CD4-positive, alpha-beta T cell (primary cell): ENCODE results near the gene C11orf54. TPM values are rescaled to one million over a fixed set of nuclear protein-coding genes. Genes with fewer than 3 reads are reported as not detected.
A peak's percentile ranks its signal among the peaks of the same experiment; 100 is the strongest.

ENCODE experiments used
- ATAC-seq: fragments of 200-7000 bp; cut with Tn5 transposase; one replicate; pipeline ENCODE4 v1.10.0; 2022; ENCODE audit warnings: mild to moderate bottlenecking; ENCODE audit not compliant: poor library complexity
- CTCF ChIA-PET: fragments of 350-600 bp; sonication (Branson Sonifier 250); formaldehyde crosslinking; loops from one replicate; lab custom pipeline; 2021; ENCODE audit warnings: antibody characterized with exemption, inconsistent platforms; lab: Charles Lee
- POLR2A ChIA-PET: fragments of 350-600 bp; sonication (Branson Sonifier 250); formaldehyde crosslinking; loops from one replicate; lab custom pipeline; 2021; ENCODE audit warnings: antibody characterized with exemption, inconsistent platforms; lab: Charles Lee
- DNase-seq, 14 experiments: peaks; one replicate each; pipeline ENCODE4 v3.0.0-alpha.2; 2013 to 2020; ENCODE audit warnings: mixed read lengths in 2 of 14
- H3K27ac ChIP-seq, 2 donors: one replicate each; pipeline versions ENCODE4 v1.5.1 to v1.7.0; 2013; ENCODE audit warnings: low read length in 2 of 2, low read depth in 1 of 2, mild to moderate bottlenecking in 1 of 2
- H3K27me3 ChIP-seq, 2 experiments: 1 replicate in 1 of 2; 2 replicates in 1 of 2; pipeline versions ENCODE4 v1.6.1 to v1.7.0; 2013; ENCODE audit warnings: low read length in 2 of 2, control low read depth in 1 of 2, mild to moderate bottlenecking in 1 of 2, moderate library complexity in 1 of 2; ENCODE audit not compliant: insufficient read depth in 2 of 2, control insufficient read depth in 1 of 2
- H3K36me3 ChIP-seq: one replicate; pipeline ENCODE4 v1.6.1; 2013; ENCODE audit warnings: low read length, control low read depth; ENCODE audit not compliant: insufficient read depth
- H3K4me1 ChIP-seq: one replicate; pipeline ENCODE4 v1.6.1; 2013; ENCODE audit warnings: low read length, control low read depth; ENCODE audit not compliant: insufficient read depth
- H3K4me3 ChIP-seq: one replicate; pipeline ENCODE4 v1.5.1; 2013; ENCODE audit warnings: mild to moderate bottlenecking, low read length, moderate library complexity
- H3K9me3 ChIP-seq, 2 experiments: 1 replicate in 1 of 2; 2 replicates in 1 of 2; pipeline versions ENCODE4 v1.6.1 to v1.7.0; 2013; ENCODE audit warnings: low read length in 2 of 2, mild to moderate bottlenecking in 2 of 2, control low read depth in 1 of 2, moderate library complexity in 1 of 2; ENCODE audit not compliant: control insufficient read depth in 1 of 2, insufficient read depth in 1 of 2
- H3K27ac Mint-ChIP-seq: one replicate; pipeline ENCODE4 v1.8.0; 2020; ENCODE audit warnings: mixed read lengths
- H3K27me3 Mint-ChIP-seq: one replicate; pipeline ENCODE4 v1.8.0; 2021; ENCODE audit warnings: mixed read lengths
- H3K36me3 Mint-ChIP-seq: one replicate; pipeline ENCODE4 v1.8.0; 2021; ENCODE audit warnings: low read depth, mixed read lengths
- H3K4me1 Mint-ChIP-seq: one replicate; pipeline ENCODE4 v1.8.0; 2021; ENCODE audit warnings: low read depth, mixed read lengths
- H3K4me3 Mint-ChIP-seq: one replicate; pipeline ENCODE4 v1.8.0; 2020; ENCODE audit warnings: mild to moderate bottlenecking, mixed read lengths
- H3K9me3 Mint-ChIP-seq: one replicate; pipeline ENCODE4 v1.8.0; 2020; ENCODE audit warnings: mixed read lengths
- intact Hi-C, 2 experiments: fragments of 100-400 bp; cut with DNase I in 1 of 2; cut with micrococcal nuclease in 1 of 2; formaldehyde crosslinking; loops; one replicate each; pipeline versions ENCODE4 v1.15.1 to v1.9.0; 2023 to 2025; cut with DNase I, micrococcal nuclease
- total RNA-seq, 174 experiments: library from RNA in 2 of 174; stranded (reverse) in 2 of 174; gene quantifications; one replicate each; pipeline ENCODE4 v1.2.3 and lab custom pipeline; 2021 to 2026
- TF ChIP-seq, protein P1 (sequence below): fragments of 200-600 bp; IDR thresholded peaks from one replicate; pipeline ENCODE4 v1.8.0; 2022; ENCODE audit warnings: antibody characterized with exemption, mild to moderate bottlenecking

Gene C11orf54
- total RNA-seq, 2 experiments from 2014 or later: 6.8 to 8.0 TPM

- intact Hi-C loops: no loop called here
Measured at GRCh38 chr11:93728792-93729128, 12.7 kb upstream of the C11orf54 start.

DNA sequence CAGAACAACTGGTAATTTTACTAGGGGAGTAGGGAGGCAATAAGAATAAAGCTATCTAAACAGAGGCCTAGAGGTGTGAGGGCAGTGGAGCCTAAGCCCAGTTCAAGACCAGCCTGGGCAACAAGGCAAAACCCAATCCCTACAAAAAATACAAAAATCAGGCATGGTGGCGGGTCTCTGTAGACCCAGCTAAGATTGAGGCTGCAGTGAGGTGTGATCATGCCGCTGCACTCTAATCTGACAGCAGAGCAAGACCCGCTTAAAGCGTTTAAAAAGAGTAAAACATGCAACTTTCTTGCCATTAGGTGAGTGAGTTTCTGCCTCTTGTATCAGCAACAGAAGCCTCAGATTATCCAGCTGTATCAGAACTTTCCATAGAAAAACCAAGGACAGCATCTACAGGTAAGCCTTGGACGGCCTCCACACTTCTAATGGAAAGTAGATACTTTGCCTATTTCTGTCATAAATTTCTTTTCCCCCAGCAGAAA lies 12.3 kb upstream of the C11orf54 start:
- Histone ChIP-seq H3K4me1 (peaks cover 4% of the 10 kb centered on the region), H3K27me3 (no peaks in the 10 kb centered on the region), H3K36me3 (peaks cover 91% of the 10 kb centered on the region), H3K27ac (no peak overlapping the region), H3K9me3 (no peaks in the 10 kb centered on the region), H3K4me3 (no peak overlapping the region)
- CTCF ChIA-PET: interaction anchor here (1.4 kb wide), 1 partner anchor 12 kb away, joined by 6 read pairs; the partner anchor contains the start of genes C11orf54 and TAF1D
- ATAC-seq (no peak), DNase-seq (no peak)
- peaks cover 89% of the 10 kb centered on the region for H3K36me3 Mint-ChIP-seq
- POLR2A ChIA-PET: interaction anchor here (1.1 to 1.7 kb wide), 2 partner anchors 9 to 12 kb away, joined by 3 to 4 read pairs; partner anchors contain the start of genes C11orf54 and TAF1D
- peak overlapping the region; percentile 63 for H3K27ac Mint-ChIP-seq
- TF ChIP-seq, protein P1, sequence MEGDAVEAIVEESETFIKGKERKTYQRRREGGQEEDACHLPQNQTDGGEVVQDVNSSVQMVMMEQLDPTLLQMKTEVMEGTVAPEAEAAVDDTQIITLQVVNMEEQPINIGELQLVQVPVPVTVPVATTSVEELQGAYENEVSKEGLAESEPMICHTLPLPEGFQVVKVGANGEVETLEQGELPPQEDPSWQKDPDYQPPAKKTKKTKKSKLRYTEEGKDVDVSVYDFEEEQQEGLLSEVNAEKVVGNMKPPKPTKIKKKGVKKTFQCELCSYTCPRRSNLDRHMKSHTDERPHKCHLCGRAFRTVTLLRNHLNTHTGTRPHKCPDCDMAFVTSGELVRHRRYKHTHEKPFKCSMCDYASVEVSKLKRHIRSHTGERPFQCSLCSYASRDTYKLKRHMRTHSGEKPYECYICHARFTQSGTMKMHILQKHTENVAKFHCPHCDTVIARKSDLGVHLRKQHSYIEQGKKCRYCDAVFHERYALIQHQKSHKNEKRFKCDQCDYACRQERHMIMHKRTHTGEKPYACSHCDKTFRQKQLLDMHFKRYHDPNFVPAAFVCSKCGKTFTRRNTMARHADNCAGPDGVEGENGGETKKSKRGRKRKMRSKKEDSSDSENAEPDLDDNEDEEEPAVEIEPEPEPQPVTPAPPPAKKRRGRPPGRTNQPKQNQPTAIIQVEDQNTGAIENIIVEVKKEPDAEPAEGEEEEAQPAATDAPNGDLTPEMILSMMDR: no peak
- no peak overlapping the region for H3K4me3 Mint-ChIP-seq
- peaks cover 27% of the 10 kb centered on the region for H3K4me1 Mint-ChIP-seq
- H3K9me3 Mint-ChIP-seq: no peaks in the 10 kb centered on the region
- H3K27me3 Mint-ChIP-seq: no peaks in the 10 kb centered on the region
- intact Hi-C loops: no loop called here

More at GRCh38 chr11:93728792-93729128, 12.7 kb upstream of the C11orf54 start:
- ATAC-seq (no peak), DNase-seq (no peak)
- Mint-ChIP-seq H3K9me3 (no peaks in the 10 kb centered on the region), H3K4me3 (no peak overlapping the region), H3K27ac (peak overlapping the region; percentile 63), H3K4me1 (peaks cover 23% of the 10 kb centered on the region), H3K36me3 (peaks cover 84% of the 10 kb centered on the region), H3K27me3 (no peaks in the 10 kb centered on the region)
- TF ChIP-seq, protein P1: no peak
- ChIA-PET POLR2A (interaction anchor here (1.1 to 1.7 kb wide), 2 partner anchors 10 to 13 kb away, joined by 3 to 4 read pairs; partner anchors contain the start of genes C11orf54 and TAF1D), CTCF (interaction anchor here (1.4 kb wide), 1 partner anchor 12 kb away, joined by 6 read pairs; the partner anchor contains the start of genes C11orf54 and TAF1D)
- Histone ChIP-seq H3K9me3 (no peaks in the 10 kb centered on the region), H3K4me3 (no peak overlapping the region), H3K27ac (no peak overlapping the region), H3K4me1 (peaks cover 4% of the 10 kb centered on the region), H3K27me3 (no peaks in the 10 kb centered on the region), H3K36me3 (peaks cover 87% of the 10 kb centered on the region)

- no peaks in the 10 kb centered on the region for H3K9me3 ChIP-seq
- ChIA-PET POLR2A (interaction anchor here (0.7 to 3.8 kb wide), 3 partner anchors 8 to 188 kb away, joined by 4 to 22 read pairs (median 5); partner anchors contain the start of genes C11orf54 and TAF1D), CTCF (interaction anchor here (1.4 to 1.8 kb wide), 2 partner anchors 10 kb away, joined by 3 to 6 read pairs; partner anchors contain the start of genes C11orf54 and TAF1D)
- H3K27me3 ChIP-seq: no peaks in the 10 kb centered on the region
- H3K4me1 ChIP-seq: peaks cover 14% of the 10 kb centered on the region
- H3K4me3 Mint-ChIP-seq: no peak overlapping the region
- H3K27ac Mint-ChIP-seq: peak overlapping the region; percentile 28
- TF ChIP-seq, protein P1: no peak
- DNase-seq: no peak
- no peaks in the 10 kb centered on the region for H3K9me3 Mint-ChIP-seq
- H3K36me3 ChIP-seq: peaks cover 98% of the 10 kb centered on the region
- peaks cover 97% of the 10 kb centered on the region for H3K36me3 Mint-ChIP-seq
- no peak for ATAC-seq
- no peaks in the 10 kb centered on the region for H3K27me3 Mint-ChIP-seq
- peaks cover 39% of the 10 kb centered on the region for H3K4me1 Mint-ChIP-seq
- H3K27ac ChIP-seq: no peak overlapping the region
- no peak overlapping the region for H3K4me3 ChIP-seq
- intact Hi-C loops: no loop called here
Measured at GRCh38 chr11:93730108-93731107, 11.1 kb upstream of the C11orf54 start.
